HFFc6 (cell line): ENCODE data around the gene EIPR1. TPM values are rescaled to one million over a fixed set of nuclear protein-coding genes. Genes with fewer than 3 reads are reported as not detected.

Source experiments
- DNase-seq: peaks from one replicate; pipeline ENCODE4 v3.0.0-alpha.2; 2018
- H3K27ac Mint-ChIP-seq: 2 replicates; pipeline ENCODE4 v1.8.0; 2020; ENCODE audit warnings: mild to moderate bottlenecking, mixed read lengths
- H3K27me3 Mint-ChIP-seq: 2 replicates; pipeline ENCODE4 v1.8.0; 2021; ENCODE audit warnings: mild to moderate bottlenecking, moderate library complexity, mixed read lengths; ENCODE audit not compliant: insufficient read depth
- H3K36me3 Mint-ChIP-seq: 2 replicates; pipeline ENCODE4 v1.8.0; 2021; ENCODE audit warnings: low read depth, mixed read lengths
- H3K4me1 Mint-ChIP-seq: 2 replicates; pipeline ENCODE4 v1.8.0; 2020; ENCODE audit warnings: low read depth, mixed read lengths
- H3K4me3 Mint-ChIP-seq: 2 replicates; pipeline ENCODE4 v1.8.0; 2020; ENCODE audit warnings: mild to moderate bottlenecking, moderate library complexity, mixed read lengths
- H3K9me3 Mint-ChIP-seq: 2 replicates; pipeline ENCODE4 v1.8.0; 2020; ENCODE audit warnings: mild to moderate bottlenecking, mixed read lengths
- long read RNA-seq: library from polyadenylated mRNA; unstranded; transcript quantifications from one replicate; pipeline ENCODE4 v2.0.0, GENCODE V29; 2019
- total RNA-seq, 6 experiments: library from RNA; stranded (reverse); fragmentation: NEBNext Ultra II Directional; extraction: Animal tissue kit (Norgen Biotek cat#: 25700); gene quantifications; 2 replicates in 1 of 6; 3 replicates in 5 of 6; pipeline ENCODE4 v1.2.3, GENCODE V29; 2021
- TF ChIP-seq, protein P1 (sequence below): fragments of 200-600 bp; sonication (generic); IDR thresholded peaks from 2 replicates; pipeline ENCODE4 v1.5.0; 2021; ENCODE audit warnings: antibody characterized with exemption, mild to moderate bottlenecking

EIPR1 gene
- total RNA-seq, result 10 to 100 TPM; 26.6 to 30.9 (median 28.8) TPM
- long read RNA-seq, transcript EIPR1-201 (9 exons, 1,766 nt), result major isoform, 38 of 50 reads
- long read RNA-seq, partial matches to known transcripts, result 5 of 50 reads
- long read RNA-seq, other reads (novel, unspliced or antisense), result 5 of 50 reads

DNA sequence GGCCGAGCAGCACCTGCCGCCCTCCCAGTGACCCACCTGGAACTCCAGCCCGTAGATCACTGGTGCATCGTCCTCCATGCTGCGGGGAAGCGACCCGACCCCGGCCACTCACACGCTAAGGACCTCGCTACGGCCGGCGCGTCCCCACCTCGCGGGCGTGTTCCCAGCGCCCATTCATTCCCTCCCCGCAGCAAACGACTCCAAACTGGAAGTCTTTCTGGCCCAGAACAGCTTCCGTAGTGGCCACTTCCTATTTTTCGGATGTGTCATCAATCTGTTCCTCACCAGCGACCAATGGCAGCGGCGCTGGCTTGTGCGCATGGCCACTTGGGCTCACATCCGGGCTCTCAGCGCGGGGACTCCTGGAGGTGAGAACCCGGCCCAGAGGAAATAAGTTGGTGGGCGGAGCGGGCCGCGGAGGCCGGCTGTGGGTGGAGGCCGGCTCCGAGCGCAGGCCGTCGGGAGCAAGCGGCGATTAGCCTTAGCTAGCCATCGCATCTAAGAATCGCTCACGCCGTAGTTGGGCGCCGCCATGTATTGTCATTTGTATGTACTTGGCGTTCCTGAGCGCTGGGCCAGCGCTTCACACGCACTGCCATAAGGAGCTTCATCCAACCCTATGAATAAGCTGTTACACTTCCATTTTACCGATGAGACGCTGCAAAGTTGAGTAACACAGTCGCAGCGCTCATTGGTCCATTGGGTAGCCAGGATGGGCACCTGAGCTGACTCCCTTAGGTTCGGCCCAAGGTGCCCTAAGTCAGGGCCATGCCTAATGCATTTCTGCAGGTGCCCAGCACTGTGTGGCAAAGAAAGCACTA is at the start of gene EIPR1:
TSS of gene EIPR1 (minus strand) at position 207 of the 821 bp plus-strand sequence. CDS start at position 78, 129 bp downstream.
- H3K4me1 Mint-ChIP-seq, result peaks cover 27% of the 10 kb centered on the region
- peak; percentile 99 for DNase-seq
- TF ChIP-seq, protein P1, sequence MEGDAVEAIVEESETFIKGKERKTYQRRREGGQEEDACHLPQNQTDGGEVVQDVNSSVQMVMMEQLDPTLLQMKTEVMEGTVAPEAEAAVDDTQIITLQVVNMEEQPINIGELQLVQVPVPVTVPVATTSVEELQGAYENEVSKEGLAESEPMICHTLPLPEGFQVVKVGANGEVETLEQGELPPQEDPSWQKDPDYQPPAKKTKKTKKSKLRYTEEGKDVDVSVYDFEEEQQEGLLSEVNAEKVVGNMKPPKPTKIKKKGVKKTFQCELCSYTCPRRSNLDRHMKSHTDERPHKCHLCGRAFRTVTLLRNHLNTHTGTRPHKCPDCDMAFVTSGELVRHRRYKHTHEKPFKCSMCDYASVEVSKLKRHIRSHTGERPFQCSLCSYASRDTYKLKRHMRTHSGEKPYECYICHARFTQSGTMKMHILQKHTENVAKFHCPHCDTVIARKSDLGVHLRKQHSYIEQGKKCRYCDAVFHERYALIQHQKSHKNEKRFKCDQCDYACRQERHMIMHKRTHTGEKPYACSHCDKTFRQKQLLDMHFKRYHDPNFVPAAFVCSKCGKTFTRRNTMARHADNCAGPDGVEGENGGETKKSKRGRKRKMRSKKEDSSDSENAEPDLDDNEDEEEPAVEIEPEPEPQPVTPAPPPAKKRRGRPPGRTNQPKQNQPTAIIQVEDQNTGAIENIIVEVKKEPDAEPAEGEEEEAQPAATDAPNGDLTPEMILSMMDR, result no peak
- peak within 1 kb of the TSS; percentile 98 for H3K4me3 Mint-ChIP-seq
- peaks cover 10% of the 10 kb centered on the region; the same call in 1 of the 2 replicates for H3K36me3 Mint-ChIP-seq
- no peaks in the 10 kb centered on the region for H3K27me3 Mint-ChIP-seq
- no peaks in the 10 kb centered on the region for H3K9me3 Mint-ChIP-seq
- peak within 1 kb of the TSS; percentile 91 for H3K27ac Mint-ChIP-seq

DNA sequence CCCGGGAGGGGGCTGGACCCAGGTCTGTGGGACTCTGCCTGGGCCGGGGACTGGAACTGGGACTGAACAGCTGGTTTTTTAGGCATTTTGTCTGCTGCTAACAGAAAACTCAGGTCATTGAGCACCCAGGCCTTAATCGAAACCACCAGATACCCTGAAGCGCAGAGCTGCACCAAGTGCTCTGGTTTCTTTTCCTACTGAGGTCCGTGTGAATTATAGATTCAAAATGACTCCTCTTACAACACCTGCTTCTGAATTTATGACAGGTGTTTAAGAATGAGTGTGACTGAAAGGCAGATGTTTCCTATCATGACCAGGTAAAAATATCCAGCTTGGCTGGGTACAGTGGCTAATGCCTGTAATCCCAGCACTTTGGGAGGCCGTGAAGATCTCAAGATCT is 49.7 kb upstream of the EIPR1 start:
- TF ChIP-seq, protein P1, result no peak
- H3K4me1 Mint-ChIP-seq, result peaks cover 7% of the 10 kb centered on the region
- no peak overlapping the region for H3K4me3 Mint-ChIP-seq
- DNase-seq, result no peak
- H3K27me3 Mint-ChIP-seq, result no peaks in the 10 kb centered on the region; the same call in 1 of the 2 replicates
- no peak overlapping the region for H3K27ac Mint-ChIP-seq
- no peaks in the 10 kb centered on the region for H3K9me3 Mint-ChIP-seq
- H3K36me3 Mint-ChIP-seq, result peaks cover 26% of the 10 kb centered on the region

DNA sequence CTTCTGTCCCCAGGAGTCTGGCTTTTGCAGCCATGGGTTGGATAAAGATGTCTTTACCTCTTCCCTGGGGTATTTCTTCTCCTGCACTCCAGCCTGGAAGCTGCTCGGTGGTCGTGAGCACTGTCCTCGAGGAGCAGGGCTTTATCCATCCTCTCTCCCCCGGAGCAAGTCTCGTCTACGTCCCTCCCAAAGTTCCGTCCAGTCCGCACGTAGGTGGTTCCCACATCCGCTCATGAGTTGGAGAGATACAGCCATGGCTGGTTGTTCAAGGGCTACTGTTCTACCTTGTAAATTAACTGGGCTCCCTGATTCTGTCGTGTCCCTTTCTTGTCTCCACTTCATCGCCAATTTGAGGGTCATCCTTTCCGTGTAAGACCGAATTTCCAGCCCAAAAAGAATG is 49.0 kb upstream of the EIPR1 start:
- Mint-ChIP-seq H3K27me3 (no peaks in the 10 kb centered on the region; the same call in none of the 2 replicates), H3K4me3 (no peak overlapping the region), H3K36me3 (peaks cover 26% of the 10 kb centered on the region), H3K4me1 (peaks cover 7% of the 10 kb centered on the region), H3K27ac (no peak overlapping the region), H3K9me3 (no peaks in the 10 kb centered on the region)
- no peak for DNase-seq
- TF ChIP-seq, protein P1, result no peak

DNA sequence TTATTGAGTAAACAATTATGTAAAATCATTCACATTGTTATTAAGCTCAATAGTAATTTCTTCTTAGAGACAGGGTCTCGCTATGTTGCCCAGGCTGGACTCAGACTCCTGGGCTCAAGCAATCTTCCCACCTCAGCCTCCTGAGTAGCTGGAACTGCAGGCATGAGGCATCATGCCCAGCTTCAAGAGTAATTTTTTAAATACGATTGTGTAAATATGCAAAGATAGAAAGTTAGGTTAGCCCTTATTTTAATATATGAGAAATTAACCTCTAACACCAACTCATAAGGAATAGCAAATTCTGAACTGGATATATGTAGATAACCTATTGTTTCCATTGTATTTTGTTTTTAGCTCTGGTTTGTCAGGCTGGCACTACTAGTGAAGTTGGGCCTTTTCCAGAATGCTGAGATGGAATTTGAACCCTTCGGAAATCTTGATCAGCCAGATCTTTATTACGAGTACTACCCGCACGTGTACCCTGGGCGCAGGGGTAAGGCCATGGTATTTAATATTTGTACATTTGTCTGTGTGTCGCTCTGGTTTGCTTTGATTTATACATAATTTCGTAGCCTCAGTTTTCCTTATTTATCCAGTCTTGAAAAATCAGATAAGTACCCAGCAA is 46.7 kb upstream of the EIPR1 start:
- no peak for DNase-seq
- Mint-ChIP-seq H3K27ac (no peak overlapping the region), H3K4me3 (no peak overlapping the region), H3K4me1 (peaks cover 6% of the 10 kb centered on the region), H3K27me3 (no peaks in the 10 kb centered on the region; the same call in none of the 2 replicates), H3K9me3 (no peaks in the 10 kb centered on the region), H3K36me3 (peaks cover 20% of the 10 kb centered on the region)
- TF ChIP-seq, protein P1, result peak; percentile 61

DNA sequence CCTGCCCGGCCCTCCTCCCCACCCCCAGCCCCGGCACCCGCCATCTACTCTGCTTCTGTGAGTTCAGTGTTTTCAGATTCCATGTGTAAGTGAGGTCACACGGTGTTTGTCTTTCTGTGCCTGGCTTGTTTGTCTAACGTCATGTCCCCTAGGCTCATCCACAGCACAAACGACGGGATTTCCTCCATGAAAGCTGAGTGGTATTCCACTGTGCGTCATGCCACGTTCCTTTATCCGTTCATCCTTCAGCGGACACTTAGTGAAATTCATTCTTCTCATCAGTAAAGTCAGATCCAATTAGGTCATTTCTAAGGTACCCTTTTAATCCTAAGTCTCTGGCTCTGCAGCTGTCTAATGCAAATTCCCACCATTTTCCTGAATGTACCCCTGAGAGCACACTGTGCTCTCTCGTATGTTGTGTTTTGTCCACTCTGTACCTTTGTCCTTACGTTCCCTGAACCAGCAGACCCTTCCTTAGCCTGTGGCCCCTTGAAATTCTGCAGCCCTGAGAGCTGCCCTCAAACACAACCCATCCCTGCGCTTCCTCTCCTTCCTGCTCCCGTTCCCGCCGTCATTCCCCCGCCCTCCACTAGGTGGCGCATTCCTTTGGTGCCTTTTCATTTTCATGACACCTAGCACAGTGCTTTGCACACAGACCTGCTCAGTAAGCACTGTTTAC is 46.0 kb upstream of the EIPR1 start:
- Mint-ChIP-seq H3K9me3 (no peaks in the 10 kb centered on the region), H3K27ac (no peak overlapping the region), H3K27me3 (no peaks in the 10 kb centered on the region; the same call in none of the 2 replicates), H3K4me1 (no peaks in the 10 kb centered on the region; the same call in 1 of the 2 replicates), H3K36me3 (peaks cover 16% of the 10 kb centered on the region), H3K4me3 (no peak overlapping the region)
- TF ChIP-seq, protein P1, result peak; percentile 99
- peak; percentile 30 for DNase-seq
